Activated CD8-positive, alpha-beta T cell treated with anti-CD3 and anti-CD28 coated beads, Interleukin-2, amount 10 ng/mL, durations not matched to agents 7 days and 5 days (primary cell): Measurements from ENCODE around the gene BEST3. TPM values are rescaled to one million over a fixed set of nuclear protein-coding genes. Genes with fewer than 3 reads are reported as not detected.

Experiments used
- ATAC-seq: fragments of 150-1000 bp; cut with Tn5 transposase; one replicate; pipeline ENCODE4 v1.10.0; 2021; ENCODE audit warnings: moderate library complexity
- CTCF ChIA-PET: fragments of 350-600 bp; sonication (Branson Sonifier 250); formaldehyde crosslinking; loops from one replicate; lab custom pipeline; 2021; ENCODE audit warnings: antibody characterized with exemption; lab: Charles Lee
- POLR2A ChIA-PET: fragments of 350-600 bp; sonication (Branson Sonifier 250); formaldehyde crosslinking; loops from one replicate; lab custom pipeline; 2021; ENCODE audit warnings: antibody characterized with exemption; lab: Charles Lee
- DNase-seq: peaks from one replicate; pipeline ENCODE4 v3.0.0-alpha.2; 2020
- H3K27ac Mint-ChIP-seq: one replicate; pipeline ENCODE4 v1.8.0; 2021; ENCODE audit warnings: mild to moderate bottlenecking, mixed read lengths
- H3K27me3 Mint-ChIP-seq: one replicate; pipeline ENCODE4 v1.8.0; 2021; ENCODE audit warnings: low read depth, mixed read lengths
- H3K36me3 Mint-ChIP-seq: one replicate; pipeline ENCODE4 v1.8.0; 2021; ENCODE audit warnings: low read depth, mixed read lengths
- H3K4me1 Mint-ChIP-seq: one replicate; pipeline ENCODE4 v1.8.0; 2021; ENCODE audit warnings: low read depth, mixed read lengths
- H3K4me3 Mint-ChIP-seq: one replicate; pipeline ENCODE4 v1.8.0; 2021; ENCODE audit warnings: mild to moderate bottlenecking, mixed read lengths
- H3K9me3 Mint-ChIP-seq: one replicate; pipeline ENCODE4 v1.8.0; 2022; ENCODE audit warnings: mixed read lengths; ENCODE audit not compliant: insufficient read depth
- total RNA-seq, 2 experiments: library from RNA; stranded (reverse); gene quantifications; one replicate each; pipeline ENCODE4 v1.2.3, GENCODE V29; 2021

BEST3 gene
- total RNA-seq, 2 experiments from 2014 or later: not detected

DNA sequence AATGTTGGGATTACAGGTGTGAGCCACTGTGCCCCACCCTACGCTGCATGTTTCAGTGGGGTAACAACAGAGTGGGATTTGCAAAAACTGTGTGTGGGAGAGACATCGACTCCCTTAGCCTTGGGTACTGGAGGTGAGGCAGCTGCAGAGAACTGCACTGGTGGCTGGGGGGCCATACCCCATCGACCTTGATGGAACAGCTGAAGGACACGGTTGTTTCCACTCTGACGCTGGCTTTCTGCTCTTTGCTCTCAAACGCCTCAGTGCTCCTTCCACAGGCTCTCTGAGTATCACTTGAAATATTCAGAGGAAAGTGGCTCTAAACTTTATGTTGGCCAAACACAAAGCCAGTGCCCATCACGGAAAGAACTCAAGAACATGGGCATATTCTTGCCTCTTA, 57.6 kb downstream of the BEST3 start:
- H3K4me1 Mint-ChIP-seq: peaks cover 3% of the 10 kb centered on the region
- POLR2A ChIA-PET: no interaction called here
- no peaks in the 10 kb centered on the region for H3K36me3 Mint-ChIP-seq
- ATAC-seq: no peak
- no peak overlapping the region for H3K4me3 Mint-ChIP-seq
- no peaks in the 10 kb centered on the region for H3K9me3 Mint-ChIP-seq
- no peak for DNase-seq
- no peak overlapping the region for H3K27ac Mint-ChIP-seq
- no peaks in the 10 kb centered on the region for H3K27me3 Mint-ChIP-seq
- CTCF ChIA-PET: interaction anchor here (4.2 kb wide), 1 partner anchor 284 kb away, joined by 30 read pairs; no protein-coding TSS in a partner anchor

GRCh38 chr12:69639400-69640016, 59.6 kb downstream of the BEST3 start:
- POLR2A ChIA-PET: no interaction called here
- Mint-ChIP-seq H3K9me3 (no peaks in the 10 kb centered on the region), H3K27me3 (no peaks in the 10 kb centered on the region), H3K27ac (no peak overlapping the region), H3K4me3 (no peak overlapping the region), H3K36me3 (no peaks in the 10 kb centered on the region), H3K4me1 (peaks cover 3% of the 10 kb centered on the region)
- ATAC-seq (peak; percentile 79), DNase-seq (peak; percentile 71)
- CTCF ChIA-PET: interaction anchor here (0.8 to 4.2 kb wide), 15 partner anchors 11 to 483 kb away, joined by 3 to 30 read pairs (median 3); no protein-coding TSS in a partner anchor

- Mint-ChIP-seq H3K9me3 (no peaks in the 10 kb centered on the region), H3K27ac (no peak overlapping the region), H3K27me3 (peaks cover 2% of the 10 kb centered on the region), H3K4me1 (no peaks in the 10 kb centered on the region), H3K4me3 (no peak overlapping the region), H3K36me3 (no peaks in the 10 kb centered on the region)
- ChIA-PET POLR2A (no interaction called here), CTCF (no interaction called here)
- ATAC-seq (no peak), DNase-seq (no peak)
These were observed 66.0 kb downstream of the BEST3 start for GRCh38 chr12:69633061-69633460.

DNA sequence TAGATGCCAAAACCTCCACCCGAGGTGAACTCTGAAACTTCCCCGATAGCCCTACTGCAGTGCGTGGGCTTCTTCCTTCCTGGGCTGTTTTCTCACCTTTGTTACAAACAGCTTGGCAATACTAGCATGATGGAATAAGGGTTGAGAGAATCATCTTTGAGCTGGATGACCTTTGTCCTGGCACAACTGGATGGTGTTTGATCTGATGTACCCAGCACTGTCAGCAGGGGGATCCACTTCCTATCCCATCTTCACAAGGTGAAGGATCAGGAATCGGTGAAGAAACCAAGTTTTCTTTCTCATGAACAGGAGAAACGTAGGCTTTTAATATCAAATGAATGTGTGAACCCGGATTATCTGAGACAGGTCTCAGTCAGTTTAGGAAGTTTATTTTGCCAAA, 68.9 kb downstream of the BEST3 start:
- ChIA-PET CTCF (no interaction called here), POLR2A (no interaction called here)
- ATAC-seq (no peak), DNase-seq (no peak)
- Mint-ChIP-seq H3K9me3 (no peaks in the 10 kb centered on the region), H3K4me3 (no peak overlapping the region), H3K27me3 (peaks cover 4% of the 10 kb centered on the region), H3K4me1 (no peaks in the 10 kb centered on the region), H3K27ac (no peak overlapping the region), H3K36me3 (no peaks in the 10 kb centered on the region)

DNA sequence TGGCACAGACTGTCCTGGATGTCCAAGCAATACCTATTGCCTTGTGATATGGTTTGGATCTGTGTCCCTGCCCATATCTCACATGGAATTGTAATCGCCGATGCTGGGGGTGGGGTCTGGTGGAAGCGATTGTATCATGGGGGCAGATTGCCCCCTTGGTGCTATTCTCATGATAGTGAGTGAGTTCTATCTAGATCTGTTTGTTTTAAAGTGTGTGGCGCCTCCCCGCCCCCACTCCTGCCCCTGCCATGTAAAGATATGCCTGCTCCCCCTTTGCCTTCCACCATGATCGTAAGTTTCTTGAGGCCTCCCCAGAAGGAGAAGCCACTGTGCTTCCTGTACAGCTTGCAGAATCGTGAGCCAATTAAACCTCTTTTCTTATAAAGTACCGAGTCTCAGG, 71.6 kb downstream of the BEST3 start:
- no peaks in the 10 kb centered on the region for H3K4me1 Mint-ChIP-seq
- no peaks in the 10 kb centered on the region for H3K9me3 Mint-ChIP-seq
- ATAC-seq: no peak
- peaks cover 3% of the 10 kb centered on the region for H3K27me3 Mint-ChIP-seq
- ChIA-PET POLR2A (no interaction called here), CTCF (no interaction called here)
- no peak overlapping the region for H3K27ac Mint-ChIP-seq
- no peak overlapping the region for H3K4me3 Mint-ChIP-seq
- no peak for DNase-seq
- H3K36me3 Mint-ChIP-seq: no peaks in the 10 kb centered on the region

DNA sequence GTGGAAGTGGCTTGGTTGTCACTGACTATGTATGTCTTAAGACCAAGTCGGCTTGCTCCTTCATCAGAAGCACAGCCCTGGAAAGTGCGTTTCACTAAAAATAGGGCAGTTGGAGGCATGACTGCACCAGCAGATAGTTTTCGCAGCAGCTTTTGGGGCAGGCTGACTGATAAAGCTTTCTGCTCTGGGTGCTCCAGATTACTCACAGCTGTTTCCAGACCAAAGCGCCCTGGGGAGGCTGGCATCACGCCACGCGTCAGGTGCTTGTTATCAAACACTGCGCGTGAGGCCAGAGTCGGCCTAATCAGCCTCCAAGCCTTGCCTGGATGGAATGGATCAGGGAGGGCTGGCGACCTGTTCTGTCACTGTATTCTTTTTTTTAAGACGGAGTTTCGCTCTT, 75.1 kb downstream of the BEST3 start:
- H3K36me3 Mint-ChIP-seq: no peaks in the 10 kb centered on the region
- DNase-seq (no peak), ATAC-seq (no peak)
- no peak overlapping the region for H3K4me3 Mint-ChIP-seq
- ChIA-PET POLR2A (no interaction called here), CTCF (no interaction called here)
- H3K27me3 Mint-ChIP-seq: peaks cover 9% of the 10 kb centered on the region
- no peaks in the 10 kb centered on the region for H3K4me1 Mint-ChIP-seq
- H3K27ac Mint-ChIP-seq: no peak overlapping the region
- H3K9me3 Mint-ChIP-seq: no peaks in the 10 kb centered on the region

DNA sequence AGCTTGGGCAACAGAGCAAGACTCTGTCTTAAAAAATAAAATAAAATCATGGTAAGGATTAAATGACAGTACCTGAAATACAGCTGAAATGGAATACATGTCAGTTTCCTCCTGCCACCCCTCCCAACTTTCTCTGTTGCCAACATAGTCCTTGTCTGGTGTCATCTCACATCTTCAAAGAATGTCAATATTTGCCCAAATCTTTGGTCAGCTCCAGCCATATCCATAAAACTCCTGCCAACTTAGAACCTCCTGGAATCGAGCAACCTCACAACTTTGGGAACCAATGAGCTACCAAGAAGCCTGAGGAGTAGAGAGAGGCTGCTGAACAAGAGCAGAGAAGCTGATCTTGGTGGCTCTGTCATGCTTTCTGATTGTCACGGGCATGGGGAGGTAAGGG, 77.6 kb downstream of the BEST3 start:
- CTCF ChIA-PET: no interaction called here
- Mint-ChIP-seq H3K4me3 (no peak overlapping the region), H3K27me3 (peaks cover 11% of the 10 kb centered on the region), H3K36me3 (no peaks in the 10 kb centered on the region), H3K27ac (no peak overlapping the region), H3K4me1 (no peaks in the 10 kb centered on the region), H3K9me3 (no peaks in the 10 kb centered on the region)
- no peak for ATAC-seq
- no peak for DNase-seq
- POLR2A ChIA-PET: no interaction called here

GRCh38 chr12:69620921-69621320, 78.2 kb downstream of the BEST3 start:
- Mint-ChIP-seq H3K36me3 (no peaks in the 10 kb centered on the region), H3K9me3 (no peaks in the 10 kb centered on the region), H3K4me3 (no peak overlapping the region), H3K27ac (no peak overlapping the region), H3K27me3 (peaks cover 11% of the 10 kb centered on the region), H3K4me1 (no peaks in the 10 kb centered on the region)
- no peak for ATAC-seq
- no peak for DNase-seq
- ChIA-PET POLR2A (no interaction called here), CTCF (no interaction called here)

DNA sequence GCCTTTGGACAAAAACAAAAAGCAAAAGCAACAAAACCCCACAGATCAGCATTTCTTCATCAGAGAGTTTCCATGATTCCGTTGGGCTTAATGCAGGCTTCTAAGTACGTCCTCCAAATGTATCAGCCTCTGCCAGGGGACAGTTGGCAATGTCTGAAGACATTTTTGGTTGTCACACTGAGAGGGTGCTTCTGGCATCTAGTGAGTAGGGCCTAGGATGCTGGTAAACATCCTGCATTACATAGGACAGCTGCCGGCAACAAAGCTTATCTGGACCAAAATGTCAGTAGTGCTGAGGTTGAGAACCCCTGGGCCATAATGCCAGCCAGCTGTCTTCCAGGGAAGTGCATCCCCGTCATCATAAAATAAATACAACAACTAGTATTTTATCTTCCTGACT, 79.0 kb downstream of the BEST3 start:
- POLR2A ChIA-PET: no interaction called here
- Mint-ChIP-seq H3K9me3 (no peaks in the 10 kb centered on the region), H3K27me3 (peaks cover 13% of the 10 kb centered on the region), H3K36me3 (no peaks in the 10 kb centered on the region), H3K4me1 (no peaks in the 10 kb centered on the region), H3K4me3 (no peak overlapping the region), H3K27ac (no peak overlapping the region)
- DNase-seq (no peak), ATAC-seq (no peak)
- CTCF ChIA-PET: interaction anchor here (0.8 kb wide), 1 partner anchor 329 kb away, joined by 3 read pairs; no protein-coding TSS in a partner anchor

DNA sequence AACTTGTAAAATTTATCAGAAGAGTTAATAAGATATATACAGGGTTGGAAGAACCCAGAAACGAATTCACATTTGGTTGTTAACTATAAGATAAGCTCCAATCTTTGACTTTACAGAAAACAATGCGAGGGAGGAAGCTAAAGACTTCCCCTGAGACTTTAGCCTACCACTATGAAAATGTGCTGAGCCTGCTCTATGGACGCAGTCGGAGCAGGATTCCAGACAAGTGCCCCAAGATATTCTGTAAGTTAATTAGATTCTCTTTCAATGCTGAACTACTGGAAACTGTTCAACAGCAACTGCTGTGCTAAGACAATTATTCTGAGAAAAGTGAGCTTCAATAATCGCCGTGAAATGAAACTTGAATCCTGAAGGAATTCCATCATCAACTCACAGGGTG, 80.1 kb downstream of the BEST3 start:
- ATAC-seq: no peak
- CTCF ChIA-PET: interaction anchor here (1.0 to 1.9 kb wide), 2 partner anchors 19 to 49 kb away, joined by 3 to 7 read pairs; no protein-coding TSS in a partner anchor
- H3K9me3 Mint-ChIP-seq: no peaks in the 10 kb centered on the region
- no peak for DNase-seq
- H3K27ac Mint-ChIP-seq: no peak overlapping the region
- H3K4me3 Mint-ChIP-seq: no peak overlapping the region
- H3K36me3 Mint-ChIP-seq: no peaks in the 10 kb centered on the region
- no peaks in the 10 kb centered on the region for H3K4me1 Mint-ChIP-seq
- POLR2A ChIA-PET: interaction anchor here (0.6 kb wide), 1 partner anchor 21 kb away, joined by 4 read pairs; no protein-coding TSS in a partner anchor
- H3K27me3 Mint-ChIP-seq: peaks cover 13% of the 10 kb centered on the region

DNA sequence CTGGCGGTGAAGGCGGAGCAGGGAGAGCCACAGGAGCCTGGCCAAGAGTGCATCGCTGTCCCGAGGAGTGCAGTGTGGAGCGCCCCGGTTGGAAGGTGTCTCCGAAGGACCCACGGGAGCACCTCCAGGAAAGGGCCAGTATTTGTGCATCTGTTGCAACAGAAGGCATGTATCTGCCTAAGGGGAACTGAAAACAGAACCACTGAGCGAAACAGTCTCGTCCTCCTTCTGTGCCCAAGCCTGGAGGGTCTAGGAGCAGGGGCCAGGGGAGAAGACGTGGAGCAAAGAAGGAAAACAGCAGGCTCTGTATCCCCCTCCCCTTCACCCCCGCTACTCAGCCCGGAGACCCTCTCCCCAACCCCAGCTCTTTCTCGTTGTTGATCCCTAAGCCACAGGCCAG, 83.1 kb downstream of the BEST3 start:
- Mint-ChIP-seq H3K36me3 (no peaks in the 10 kb centered on the region), H3K4me1 (no peaks in the 10 kb centered on the region), H3K27ac (no peak overlapping the region), H3K9me3 (no peaks in the 10 kb centered on the region), H3K27me3 (peaks cover 9% of the 10 kb centered on the region), H3K4me3 (no peak overlapping the region)
- DNase-seq (no peak), ATAC-seq (no peak)
- ChIA-PET POLR2A (no interaction called here), CTCF (no interaction called here)

DNA sequence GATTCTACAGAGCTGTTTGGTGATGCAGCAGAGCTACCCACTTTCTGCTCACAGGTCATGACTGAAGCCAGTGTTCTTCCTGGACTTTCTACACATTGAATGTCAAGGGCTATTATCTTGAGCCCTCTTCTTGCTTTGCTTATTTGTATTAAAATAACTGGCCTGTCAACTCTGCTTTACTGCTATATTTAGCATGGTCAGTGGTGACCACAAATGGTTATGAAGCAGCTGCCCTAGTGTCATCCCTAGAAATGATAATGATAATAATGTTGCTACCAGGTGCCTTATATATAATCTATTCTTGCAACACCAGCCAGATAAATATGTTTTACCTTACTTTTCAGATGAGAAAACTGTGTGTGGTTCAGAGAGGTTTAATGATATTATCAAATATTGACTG, 85.8 kb downstream of the BEST3 start:
- no peak overlapping the region for H3K27ac Mint-ChIP-seq
- CTCF ChIA-PET: no interaction called here
- no peak for ATAC-seq

DNA sequence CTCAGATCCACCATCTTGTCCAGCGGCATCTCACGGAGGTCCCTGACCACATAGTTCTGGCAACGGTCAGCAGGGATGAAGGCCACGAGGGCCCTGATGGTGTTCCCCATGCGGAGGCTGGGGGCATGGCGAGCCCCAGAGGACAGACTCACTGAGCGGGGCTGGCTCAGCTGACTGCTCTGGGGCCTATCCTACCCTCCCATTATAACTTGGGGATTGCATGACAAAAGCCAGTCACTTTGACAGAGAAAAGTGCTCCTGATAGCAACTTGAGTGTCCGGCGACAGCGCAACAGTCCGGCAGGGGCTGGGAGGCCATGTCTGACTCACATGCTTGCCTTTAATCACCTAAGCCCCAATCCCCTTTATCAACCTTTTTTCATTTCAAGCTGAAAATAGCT, 88.4 kb downstream of the BEST3 start, which contains the start of gene LRRC10:
Gene LRRC10, minus strand, starts transcription at position 179 of the 400 bp plus-strand sequence. Its CDS starts 69 bp downstream, at position 110.
- no peaks in the 10 kb centered on the region for H3K9me3 Mint-ChIP-seq
- ATAC-seq (no peak), DNase-seq (no peak)
- no peak within 1 kb of the TSS for H3K27ac Mint-ChIP-seq
- no peak within 1 kb of the TSS for H3K4me3 Mint-ChIP-seq
- H3K27me3 Mint-ChIP-seq: peaks cover 10% of the 10 kb centered on the region
- POLR2A ChIA-PET: no interaction called here
- CTCF ChIA-PET: no interaction called here
- H3K36me3 Mint-ChIP-seq: no peaks in the 10 kb centered on the region
- no peaks in the 10 kb centered on the region for H3K4me1 Mint-ChIP-seq

More for the DNA sequence above, 85.8 kb downstream of the BEST3 start:
- no peaks in the 10 kb centered on the region for H3K4me1 Mint-ChIP-seq
- H3K36me3 Mint-ChIP-seq: no peaks in the 10 kb centered on the region
- H3K9me3 Mint-ChIP-seq: no peaks in the 10 kb centered on the region
- POLR2A ChIA-PET: no interaction called here
- H3K4me3 Mint-ChIP-seq: no peak overlapping the region
- peaks cover 12% of the 10 kb centered on the region for H3K27me3 Mint-ChIP-seq
- DNase-seq: no peak
